B cell (primary cell): ENCODE measurements around the gene TNRC6C. TPM values are rescaled to one million over a fixed set of nuclear protein-coding genes. Genes with fewer than 3 reads are reported as not detected.

Source experiments
- ATAC-seq: fragments of 200-7000 bp; cut with Tn5 transposase; one replicate; pipeline ENCODE4 v1.10.0; 2021; ENCODE audit warnings: low read depth, mild to moderate bottlenecking, moderate number of reproducible peaks, moderate library complexity
- CTCF ChIA-PET: fragments of 350-600 bp; sonication (Branson Sonifier 250); formaldehyde crosslinking; loops from one replicate; lab custom pipeline; 2021; ENCODE audit warnings: antibody characterized with exemption, inconsistent platforms; lab: Charles Lee
- POLR2A ChIA-PET: fragments of 350-600 bp; sonication (Branson Sonifier 250); formaldehyde crosslinking; loops from one replicate; lab custom pipeline; 2021; ENCODE audit warnings: antibody characterized with exemption; lab: Charles Lee
- DNase-seq: peaks from one replicate; pipeline ENCODE4 v3.0.0; 2013
- H2AFZ ChIP-seq: 2 replicates; pipeline ENCODE4 v1.6.1; 2012; ENCODE audit warnings: mild to moderate bottlenecking, low read depth, low read length; ENCODE audit not compliant: insufficient read depth, poor library complexity, severe bottlenecking
- H3K27ac ChIP-seq, 2 donors: 1 replicate in 1 of 2; 2 replicates in 1 of 2; pipeline ENCODE4 v1.5.1; 2012 to 2013; ENCODE audit warnings: low read length in 2 of 2, mild to moderate bottlenecking in 2 of 2, moderate library complexity in 1 of 2
- H3K27me3 ChIP-seq, 4 experiments: fragments of 200-600 bp in 1 of 4; sonication (generic) in 1 of 4; replicated peaks in 1 of 4; 1 replicate in 2 of 4; 2 replicates in 2 of 4; pipeline versions ENCODE4 v1.6.1 to v1.7.0; 2013 to 2016; ENCODE audit warnings: low read length in 3 of 4, mild to moderate bottlenecking in 2 of 4, mixed read lengths in 1 of 4, moderate library complexity in 1 of 4; ENCODE audit not compliant: insufficient read depth in 4 of 4, control insufficient read depth in 3 of 4; ENCODE audit errors: control extremely low read depth in 1 of 4
- H3K36me3 ChIP-seq, 2 experiments: replicated peaks in 1 of 2; 1 replicate in 1 of 2; 2 replicates in 1 of 2; pipeline versions ENCODE4 v1.6.1 to v1.7.1; 2013; ENCODE audit warnings: low read length in 1 of 2; ENCODE audit not compliant: insufficient read depth in 2 of 2, control insufficient read depth in 1 of 2; ENCODE audit errors: control extremely low read depth in 1 of 2, extremely low read depth in 1 of 2
- H3K4me1 ChIP-seq, 2 donors: fragments of 200-600 bp in 1 of 2; sonication (generic) in 1 of 2; 1 replicate in 1 of 2; 2 replicates in 1 of 2; pipeline versions ENCODE4 v1.5.1 to v1.6.1; 2013 to 2017; ENCODE audit warnings: low read length in 2 of 2; ENCODE audit not compliant: control insufficient read depth in 2 of 2, insufficient read depth in 2 of 2
- H3K4me2 ChIP-seq: replicated peaks from 2 replicates; pipeline ENCODE3; 2012; ENCODE audit warnings: mild to moderate bottlenecking, low read depth, low read length; ENCODE audit not compliant: poor library complexity, severe bottlenecking
- H3K4me3 ChIP-seq, 5 experiments: fragments of 200-600 bp in 1 of 5; sonication (generic) in 1 of 5; 1 replicate in 3 of 5; 2 replicates in 2 of 5; pipeline versions ENCODE4 v1.5.1 to v1.7.0; 2011 to 2016; ENCODE audit warnings: low read length in 4 of 5, mild to moderate bottlenecking in 4 of 5, low read depth in 2 of 5, control low read depth in 1 of 5, moderate library complexity in 1 of 5; ENCODE audit not compliant: insufficient read depth in 1 of 5; ENCODE audit errors: control extremely low read depth in 1 of 5, extremely low read depth in 1 of 5
- H3K79me2 ChIP-seq: fragments of 200-600 bp; sonication (generic); one replicate; pipeline ENCODE4 v1.6.0; 2016; ENCODE audit warnings: low read length; ENCODE audit not compliant: control insufficient read depth, insufficient read depth
- H3K9ac ChIP-seq: fragments of 200-600 bp; sonication (generic); 2 replicates; pipeline ENCODE4 v1.6.1; 2017; ENCODE audit warnings: mild to moderate bottlenecking, low read length, moderate library complexity
- H3K9me3 ChIP-seq, 3 donors: one replicate each; pipeline versions ENCODE4 v1.6.1 to v1.7.1; 2013; ENCODE audit warnings: low read length in 2 of 3; ENCODE audit not compliant: control insufficient read depth in 2 of 3, insufficient read depth in 1 of 3; ENCODE audit errors: control extremely low read depth in 1 of 3
- H4K20me1 ChIP-seq: 2 replicates; pipeline ENCODE4 v1.6.0; 2012; ENCODE audit warnings: mild to moderate bottlenecking, low read length; ENCODE audit not compliant: insufficient read depth, control insufficient read depth, poor library complexity, severe bottlenecking
- H3K27ac Mint-ChIP-seq: one replicate; pipeline ENCODE4 v1.8.0; 2021; ENCODE audit warnings: mixed read lengths
- H3K27me3 Mint-ChIP-seq: one replicate; pipeline ENCODE4 v1.8.0; 2021; ENCODE audit warnings: mixed read lengths
- H3K4me1 Mint-ChIP-seq: one replicate; pipeline ENCODE4 v1.8.0; 2021; ENCODE audit warnings: mixed read lengths
- H3K4me3 Mint-ChIP-seq: one replicate; pipeline ENCODE4 v1.8.0; 2021; ENCODE audit warnings: mixed read lengths
- H3K9me3 Mint-ChIP-seq: one replicate; pipeline ENCODE4 v1.8.0; 2022; ENCODE audit warnings: mixed read lengths; ENCODE audit not compliant: insufficient read depth
- CTCF ChIP-seq: fragments of 200-600 bp; IDR thresholded peaks from one replicate; pipeline ENCODE4 v1.8.0; 2022; ENCODE audit warnings: antibody characterized with exemption, mild to moderate bottlenecking
- EZH2 ChIP-seq: IDR thresholded peaks from 2 replicates; pipeline ENCODE4 v1.6.1; 2012; ENCODE audit warnings: borderline replicate concordance, low read depth, mild to moderate bottlenecking, moderate library complexity, low read length; ENCODE audit not compliant: insufficient read depth, poor library complexity, severe bottlenecking
- WGBS: methylation state at CpG from one replicate; pipeline ENCODE4 v1.1.5; 2013; ENCODE audit warnings: missing lambda C conversion rate; ENCODE audit not compliant: insufficient coverage; 5-methylcytosine and 5-hydroxymethylcytosine counted together
- intact Hi-C: fragments of 100-400 bp; cut with micrococcal nuclease; formaldehyde crosslinking; loops from one replicate; pipeline ENCODE4 v1.10.0; 2022
- polyA plus RNA-seq: library from polyadenylated mRNA; depleted of rRNA; stranded (reverse); fragments of >200 nt; gene quantifications from 2 replicates; pipeline ENCODE4 v1.2.3, GENCODE V29; 2012
- total RNA-seq, 2 donors: library from RNA; stranded (reverse); fragments of 120-200 nt in 1 of 2; gene quantifications; 1 replicate in 1 of 2; 2 replicates in 1 of 2; pipeline versions ENCODE4 v1.2.3 to v1.2.4, GENCODE V29; 2013 to 2022

The TNRC6C gene
- total and polyA plus RNA-seq, 2 donors (not counting 1 experiment from before 2014, with no cell fraction given), result 3.9 to 63.8 TPM

GRCh38 chr17:78110363-78111015 is 152.0 kb downstream of the TNRC6C start:
- POLR2A ChIA-PET, result no interaction called here
- H3K27ac Mint-ChIP-seq, result peak overlapping the region; percentile 41
- H3K9ac ChIP-seq, result no peak overlapping the region

More at GRCh38 chr17:78110363-78111015, 152.0 kb downstream of the TNRC6C start:
- no peak overlapping the region for H3K4me3 ChIP-seq
- no peaks in the 10 kb centered on the region for H3K9me3 ChIP-seq
- intact Hi-C loops, result loop anchor here (10.0 kb wide), 1 partner anchor 314 kb away; no protein-coding TSS in a partner anchor
- H3K27me3 Mint-ChIP-seq, result no peaks in the 10 kb centered on the region
- no peaks in the 10 kb centered on the region for H3K27me3 ChIP-seq
- DNase-seq, result no peak
- H3K9me3 Mint-ChIP-seq, result no peaks in the 10 kb centered on the region
- ATAC-seq, result no peak
- no peak overlapping the region for H3K4me2 ChIP-seq
- 96% methylated on average over 22 of the region's 22 CpGs for WGBS
- H3K79me2 ChIP-seq, result peaks cover 8% of the 10 kb centered on the region
- H3K36me3 ChIP-seq, result peaks cover 0 to 74% of the 10 kb centered on the region in 2 experiments
- H3K4me1 ChIP-seq, result peaks cover 12 to 22% of the 10 kb centered on the region in 2 donors
- no peak overlapping the region for H3K27ac ChIP-seq
- TF ChIP-seq CTCF (no peak), EZH2 (no peak)
- H4K20me1 ChIP-seq, result peaks cover 83% of the 10 kb centered on the region
- peaks cover 24% of the 10 kb centered on the region for H3K4me1 Mint-ChIP-seq
- no peak overlapping the region for H2AFZ ChIP-seq
- CTCF ChIA-PET, result interaction anchor here (0.9 to 10.9 kb wide), 5 partner anchors 24 to 250 kb away, joined by 3 to 142 read pairs (median 3); no protein-coding TSS in a partner anchor
- no peak overlapping the region for H3K4me3 Mint-ChIP-seq
